ENCODE results near the gene SEC22A.

The SEC22A gene

DNA sequence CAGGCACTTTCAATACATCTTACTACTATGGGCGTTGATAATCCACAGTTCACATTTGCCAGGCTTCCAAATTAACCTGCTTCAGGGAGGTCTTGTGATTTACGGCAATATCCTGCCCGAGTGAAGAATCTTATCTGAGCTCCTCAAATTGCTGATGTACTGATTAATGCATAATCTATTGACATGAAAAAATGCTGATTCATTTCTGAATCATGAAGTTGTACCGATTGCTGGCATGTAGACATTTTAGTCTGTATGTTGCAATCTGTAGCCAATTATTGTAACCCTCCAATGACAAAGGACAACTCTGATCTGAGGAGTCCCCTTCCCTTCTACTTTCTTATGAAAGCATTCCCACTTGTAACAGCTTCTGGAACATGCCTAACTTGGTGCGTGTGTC is 97.2 kb downstream of the SEC22A start:
- H3K27me3 ChIP-seq (replicated peaks; ENCODE audit: control insufficient read depth, insufficient read depth, low read length) = peaks cover 23% of the 10 kb centered on the region

DNA sequence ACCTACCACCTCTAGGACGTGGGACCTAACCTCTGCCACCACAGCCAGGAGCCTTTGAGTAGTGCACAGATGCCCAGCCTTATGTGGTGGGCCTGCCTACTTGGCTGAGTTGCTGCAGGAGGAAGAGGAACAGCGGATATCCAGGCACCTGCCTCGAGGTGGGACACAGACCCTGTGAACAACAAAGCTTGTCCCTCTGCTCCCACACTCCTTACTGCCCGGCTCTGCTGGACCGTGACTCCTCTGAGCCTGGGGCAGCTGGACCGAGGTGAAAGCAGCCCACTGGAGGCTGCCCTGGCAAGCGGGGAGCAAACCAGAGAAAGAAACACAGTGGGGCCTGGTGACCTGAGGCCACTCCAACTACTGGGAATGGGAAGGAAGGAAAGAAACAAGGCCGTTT is 97.8 kb downstream of the SEC22A start:
- Histone ChIP-seq H3K36me3 (ENCODE audit: control insufficient read depth, insufficient read depth, low read length, severe bottlenecking) (no peaks in the 10 kb centered on the region), H3K4me3 (ENCODE audit: low read length) (no peak overlapping the region), H3K9ac (ENCODE audit: low read length) (no peak overlapping the region), H3K4me1 (ENCODE audit: control insufficient read depth, insufficient read depth, low read length) (peaks cover 9% of the 10 kb centered on the region), H3K9me3 (ENCODE audit: control insufficient read depth, low read length) (no peaks in the 10 kb centered on the region), H3K27me3 (replicated peaks; ENCODE audit: control insufficient read depth, insufficient read depth, low read length) (peaks cover 16% of the 10 kb centered on the region)
- DNase-seq (ENCODE audit: low read depth) = no peak

More for the DNA sequence above, 97.2 kb downstream of the SEC22A start:
- H3K9me3 ChIP-seq (ENCODE audit: control insufficient read depth, low read length) = peaks cover 5% of the 10 kb centered on the region
- H3K9ac ChIP-seq (ENCODE audit: low read length) = no peak overlapping the region
- peaks cover 9% of the 10 kb centered on the region for H3K4me1 ChIP-seq (ENCODE audit: control insufficient read depth, insufficient read depth, low read length)
- peak; percentile 43 for DNase-seq (ENCODE audit: low read depth)
- no peaks in the 10 kb centered on the region for H3K36me3 ChIP-seq (ENCODE audit: control insufficient read depth, insufficient read depth, low read length, severe bottlenecking)
- no peak overlapping the region for H3K4me3 ChIP-seq (ENCODE audit: low read length)

DNA sequence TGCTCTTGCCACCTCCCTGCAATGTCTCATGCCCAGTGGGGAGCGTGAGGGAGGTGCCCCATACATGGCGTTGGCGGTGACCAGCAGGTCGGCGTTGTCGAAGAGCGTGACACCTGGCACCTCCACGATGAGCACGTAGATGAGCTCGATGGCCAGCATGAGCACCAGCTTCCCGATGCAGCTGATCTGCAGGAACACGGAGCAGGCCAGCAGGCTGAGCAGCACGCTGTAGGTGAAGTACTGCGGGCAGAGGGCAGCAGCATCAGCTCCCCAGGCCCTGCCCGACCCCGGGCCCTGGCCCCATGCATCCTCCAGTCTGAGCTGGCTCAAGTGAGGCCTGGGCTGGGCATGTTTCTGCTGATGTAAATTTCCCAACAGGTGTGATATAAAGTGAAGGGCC is 98.3 kb downstream of the SEC22A start:
- no peaks in the 10 kb centered on the region for H3K36me3 ChIP-seq (ENCODE audit: control insufficient read depth, insufficient read depth, low read length, severe bottlenecking)
- peaks cover 13% of the 10 kb centered on the region for H3K27me3 ChIP-seq (replicated peaks; ENCODE audit: control insufficient read depth, insufficient read depth, low read length)
- peaks cover under 1% of the 10 kb centered on the region for H3K9me3 ChIP-seq (ENCODE audit: control insufficient read depth, low read length)
- H3K4me3 ChIP-seq (ENCODE audit: low read length) = no peak overlapping the region
- peaks cover 9% of the 10 kb centered on the region for H3K4me1 ChIP-seq (ENCODE audit: control insufficient read depth, insufficient read depth, low read length)
- no peak for DNase-seq (ENCODE audit: low read depth)
- H3K9ac ChIP-seq (ENCODE audit: low read length) = no peak overlapping the region

DNA sequence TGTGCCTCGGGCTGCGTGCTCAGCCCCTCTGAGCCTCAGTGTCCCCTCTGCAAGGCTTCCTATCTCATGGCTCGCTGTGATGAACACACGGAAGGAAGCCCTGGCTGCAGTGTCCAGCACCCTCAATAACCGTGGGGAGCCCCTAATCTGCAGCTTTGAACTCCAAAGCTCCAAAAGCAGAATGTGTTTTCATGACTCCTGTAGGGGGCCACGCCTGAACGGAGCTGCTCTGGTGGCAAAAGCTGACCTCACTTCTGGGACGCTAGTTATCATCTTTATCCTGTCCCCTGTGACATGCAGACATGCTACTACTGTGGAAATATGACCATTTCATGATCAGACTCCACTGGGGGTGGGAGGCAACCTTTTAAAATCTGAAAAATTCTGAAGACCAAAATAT is 98.8 kb downstream of the SEC22A start:
- DNase-seq (ENCODE audit: low read depth) = no peak
- Histone ChIP-seq H3K27me3 (replicated peaks; ENCODE audit: control insufficient read depth, insufficient read depth, low read length) (peaks cover 9% of the 10 kb centered on the region), H3K9me3 (ENCODE audit: control insufficient read depth, low read length) (peaks cover 6% of the 10 kb centered on the region), H3K36me3 (ENCODE audit: control insufficient read depth, insufficient read depth, low read length, severe bottlenecking) (no peaks in the 10 kb centered on the region), H3K4me1 (ENCODE audit: control insufficient read depth, insufficient read depth, low read length) (peaks cover 11% of the 10 kb centered on the region), H3K4me3 (ENCODE audit: low read length) (no peak overlapping the region), H3K9ac (ENCODE audit: low read length) (no peak overlapping the region)

DNA sequence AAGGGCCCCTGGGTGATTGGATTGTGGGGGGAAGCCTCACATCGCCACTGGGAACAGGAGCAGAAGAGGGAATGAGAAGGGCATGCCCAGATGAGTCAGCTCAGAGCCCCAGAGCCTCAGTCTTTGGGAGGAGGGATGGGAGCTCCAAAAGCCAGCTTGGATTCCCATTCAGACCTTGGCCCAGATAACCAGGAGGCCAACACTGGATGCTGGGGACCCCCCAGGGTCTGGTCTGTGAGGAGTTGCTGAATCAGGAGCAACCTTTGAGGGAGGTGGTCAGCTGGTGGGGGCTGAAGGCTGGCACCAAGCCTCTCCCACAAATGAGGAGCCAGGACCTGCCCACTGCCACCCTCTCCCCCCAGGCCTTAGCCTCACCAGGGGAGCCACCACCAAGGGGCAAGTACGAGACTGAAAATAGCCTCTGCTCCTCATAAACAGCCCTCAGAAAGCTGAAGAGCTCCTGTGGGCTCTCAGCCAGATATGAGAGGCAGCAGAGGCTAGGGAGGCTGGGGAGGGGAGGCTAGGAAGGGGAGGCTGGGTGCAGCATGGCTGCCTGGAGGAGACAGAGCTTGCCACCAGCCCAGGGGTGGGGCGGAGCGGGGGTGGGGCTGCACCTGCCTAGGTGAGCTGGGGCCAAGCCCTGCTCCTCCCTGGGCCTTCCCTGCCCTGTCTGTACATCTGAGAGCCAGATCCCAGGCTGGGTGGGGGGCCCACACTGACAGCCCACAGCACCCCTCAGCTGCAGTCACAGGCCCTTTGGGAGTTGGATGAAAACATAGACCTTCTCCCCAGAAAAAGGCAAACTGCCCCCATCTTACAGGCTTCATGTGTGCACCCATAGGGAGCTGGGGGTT is 99.8 kb downstream of the SEC22A start:
- peaks cover 6% of the 10 kb centered on the region for H3K9me3 ChIP-seq (ENCODE audit: control insufficient read depth, low read length)
- peak; percentile 5 for DNase-seq (ENCODE audit: low read depth)
- H3K27me3 ChIP-seq (replicated peaks; ENCODE audit: control insufficient read depth, insufficient read depth, low read length) = peaks cover 4% of the 10 kb centered on the region
- H3K4me1 ChIP-seq (ENCODE audit: control insufficient read depth, insufficient read depth, low read length) = peaks cover 11% of the 10 kb centered on the region
- no peak overlapping the region for H3K9ac ChIP-seq (ENCODE audit: low read length)
- H3K4me3 ChIP-seq (ENCODE audit: low read length) = no peak overlapping the region
- H3K36me3 ChIP-seq (ENCODE audit: control insufficient read depth, insufficient read depth, low read length, severe bottlenecking) = no peaks in the 10 kb centered on the region

DNA sequence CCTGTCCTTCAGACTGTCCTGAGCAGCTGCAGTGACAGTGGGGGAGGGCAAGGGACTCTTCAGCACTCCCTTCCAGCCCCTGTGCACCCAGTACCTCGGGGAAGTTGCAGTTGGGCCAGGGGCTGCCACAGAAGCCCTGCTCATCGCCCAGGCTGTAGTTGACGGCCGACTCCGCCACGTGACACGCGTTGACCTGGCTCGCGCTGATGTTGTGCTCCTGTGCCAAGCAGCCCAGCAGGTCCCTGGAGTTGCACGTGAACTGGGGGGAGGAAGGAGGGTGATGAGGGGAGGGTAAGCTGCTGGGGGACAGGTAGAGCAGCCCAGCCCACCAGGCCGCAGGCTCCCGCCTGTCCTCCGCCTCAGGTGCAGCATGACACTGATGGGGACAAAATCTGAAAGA is 101.2 kb downstream of the SEC22A start:
- H3K9me3 ChIP-seq (ENCODE audit: control insufficient read depth, low read length) = peaks cover 6% of the 10 kb centered on the region
- no peak overlapping the region for H3K4me3 ChIP-seq (ENCODE audit: low read length)
- DNase-seq (ENCODE audit: low read depth) = no peak
- H3K36me3 ChIP-seq (ENCODE audit: control insufficient read depth, insufficient read depth, low read length, severe bottlenecking) = no peaks in the 10 kb centered on the region
- H3K27me3 ChIP-seq (replicated peaks; ENCODE audit: control insufficient read depth, insufficient read depth, low read length) = peaks cover 4% of the 10 kb centered on the region
- peaks cover 11% of the 10 kb centered on the region for H3K4me1 ChIP-seq (ENCODE audit: control insufficient read depth, insufficient read depth, low read length)
- H3K9ac ChIP-seq (ENCODE audit: low read length) = no peak overlapping the region

DNA sequence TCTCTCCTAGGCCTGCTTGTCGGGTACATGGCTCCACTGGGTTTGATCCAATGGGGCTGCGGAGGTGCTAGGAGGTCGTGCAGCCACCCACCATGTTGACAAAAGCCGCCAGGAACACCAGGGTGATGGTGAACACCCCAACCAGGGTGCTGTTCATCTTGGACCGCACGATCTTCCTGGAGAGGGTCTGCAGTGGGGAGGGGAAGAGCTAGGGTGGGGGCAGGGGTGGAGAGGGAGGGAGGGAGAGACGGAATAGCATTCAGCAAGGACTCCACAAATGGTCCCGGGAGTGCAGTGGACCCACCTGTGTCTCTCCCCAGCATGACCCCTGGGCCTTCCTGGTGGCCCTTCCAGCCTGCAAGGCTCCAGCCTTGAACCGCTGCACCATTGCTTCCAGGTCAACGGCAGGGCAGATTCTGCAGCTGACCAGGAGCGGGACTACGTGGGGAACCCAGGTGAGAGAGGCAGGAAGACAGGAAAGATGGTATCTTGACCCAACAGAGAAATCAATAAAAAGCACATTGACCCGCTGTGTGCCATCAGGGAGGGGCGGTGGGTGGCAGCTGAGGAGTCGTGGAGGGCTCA is 102.3 kb downstream of the SEC22A start:
- DNase-seq (ENCODE audit: low read depth) = no peak
- Histone ChIP-seq H3K4me3 (ENCODE audit: low read length) (no peak overlapping the region), H3K9me3 (ENCODE audit: control insufficient read depth, low read length) (peaks cover 6% of the 10 kb centered on the region), H3K36me3 (ENCODE audit: control insufficient read depth, insufficient read depth, low read length, severe bottlenecking) (no peaks in the 10 kb centered on the region), H3K9ac (ENCODE audit: low read length) (no peak overlapping the region), H3K4me1 (ENCODE audit: control insufficient read depth, insufficient read depth, low read length) (peaks cover 5% of the 10 kb centered on the region), H3K27me3 (replicated peaks; ENCODE audit: control insufficient read depth, insufficient read depth, low read length) (peaks cover 8% of the 10 kb centered on the region)

DNA sequence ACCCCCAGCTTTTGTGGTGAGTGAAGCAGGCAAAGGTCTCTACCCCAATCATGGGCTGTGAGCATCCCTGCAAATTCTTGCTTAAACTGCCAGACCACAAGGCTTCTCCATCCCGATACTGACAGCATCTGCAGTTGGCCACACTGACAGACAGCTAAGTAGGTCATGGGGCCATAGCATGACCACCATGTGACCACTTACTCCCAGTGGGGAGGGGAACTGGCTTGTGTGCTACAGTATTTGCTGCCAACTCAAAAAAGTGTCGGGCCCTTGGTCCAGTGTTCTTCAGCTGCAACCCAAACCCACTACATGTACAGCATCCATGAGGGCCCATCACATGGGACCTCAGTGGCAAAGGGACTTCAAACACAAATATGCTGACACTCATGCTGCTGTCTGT is 103.4 kb downstream of the SEC22A start:
- H3K4me1 ChIP-seq (ENCODE audit: control insufficient read depth, insufficient read depth, low read length) = peaks cover 2% of the 10 kb centered on the region
- H3K9ac ChIP-seq (ENCODE audit: low read length) = no peak overlapping the region
- DNase-seq (ENCODE audit: low read depth) = no peak
- H3K4me3 ChIP-seq (ENCODE audit: low read length) = no peak overlapping the region
- no peaks in the 10 kb centered on the region for H3K36me3 ChIP-seq (ENCODE audit: control insufficient read depth, insufficient read depth, low read length, severe bottlenecking)
- peaks cover 19% of the 10 kb centered on the region for H3K27me3 ChIP-seq (replicated peaks; ENCODE audit: control insufficient read depth, insufficient read depth, low read length)
- peaks cover 6% of the 10 kb centered on the region for H3K9me3 ChIP-seq (ENCODE audit: control insufficient read depth, low read length)

DNA sequence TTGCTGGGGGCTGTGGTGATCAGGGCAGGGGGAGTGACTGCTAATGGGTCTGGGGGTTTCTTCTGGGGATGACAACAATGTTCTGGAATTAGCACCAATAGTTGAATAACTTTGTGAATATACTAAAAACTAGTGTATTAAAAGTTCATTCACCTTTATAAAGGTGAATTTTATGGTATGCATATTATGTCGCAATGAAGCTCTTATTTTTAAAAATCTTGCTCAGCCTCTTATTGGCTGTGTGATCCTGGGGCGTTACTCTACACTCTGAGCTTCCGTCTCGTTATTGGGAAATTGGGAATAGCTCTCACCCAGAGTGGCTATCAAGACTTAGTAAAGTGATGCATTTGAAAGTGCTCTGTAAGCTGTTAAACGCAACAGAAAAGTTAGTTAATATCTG is 105.3 kb downstream of the SEC22A start:
- Histone ChIP-seq H3K9me3 (ENCODE audit: control insufficient read depth, low read length) (peaks cover 6% of the 10 kb centered on the region), H3K27me3 (replicated peaks; ENCODE audit: control insufficient read depth, insufficient read depth, low read length) (peaks cover 30% of the 10 kb centered on the region), H3K36me3 (ENCODE audit: control insufficient read depth, insufficient read depth, low read length, severe bottlenecking) (no peaks in the 10 kb centered on the region), H3K9ac (ENCODE audit: low read length) (no peak overlapping the region), H3K4me1 (ENCODE audit: control insufficient read depth, insufficient read depth, low read length) (peaks cover 2% of the 10 kb centered on the region), H3K4me3 (ENCODE audit: low read length) (no peak overlapping the region)
- DNase-seq (ENCODE audit: low read depth) = no peak

DNA sequence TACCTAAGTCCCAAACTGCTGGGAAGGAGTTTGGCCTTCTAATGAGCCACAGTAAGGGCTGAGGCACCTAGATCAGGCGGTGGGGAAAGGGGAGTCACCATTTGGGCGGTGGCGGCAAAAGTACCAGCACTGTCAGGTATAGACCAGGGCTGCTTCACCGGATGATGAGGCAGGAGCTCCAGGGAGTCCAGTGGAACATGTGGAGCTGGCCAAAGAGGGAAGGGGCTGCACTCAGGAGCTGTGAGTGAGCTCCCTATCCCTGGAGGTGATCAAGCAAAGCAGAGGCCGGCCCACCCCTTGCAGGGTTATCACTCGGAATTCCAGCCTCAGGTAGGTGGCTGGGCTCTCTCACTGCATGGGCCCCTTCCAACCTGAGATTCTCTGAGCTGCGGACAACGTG is 108.4 kb downstream of the SEC22A start:
- no peak overlapping the region for H3K9ac ChIP-seq (ENCODE audit: low read length)
- H3K27me3 ChIP-seq (replicated peaks; ENCODE audit: control insufficient read depth, insufficient read depth, low read length) = peaks cover 53% of the 10 kb centered on the region
- H3K9me3 ChIP-seq (ENCODE audit: control insufficient read depth, low read length) = peaks cover 4% of the 10 kb centered on the region
- peaks cover 1% of the 10 kb centered on the region for H3K4me1 ChIP-seq (ENCODE audit: control insufficient read depth, insufficient read depth, low read length)
- DNase-seq (ENCODE audit: low read depth) = no peak
- no peak overlapping the region for H3K4me3 ChIP-seq (ENCODE audit: low read length)
- no peaks in the 10 kb centered on the region for H3K36me3 ChIP-seq (ENCODE audit: control insufficient read depth, insufficient read depth, low read length, severe bottlenecking)

DNA sequence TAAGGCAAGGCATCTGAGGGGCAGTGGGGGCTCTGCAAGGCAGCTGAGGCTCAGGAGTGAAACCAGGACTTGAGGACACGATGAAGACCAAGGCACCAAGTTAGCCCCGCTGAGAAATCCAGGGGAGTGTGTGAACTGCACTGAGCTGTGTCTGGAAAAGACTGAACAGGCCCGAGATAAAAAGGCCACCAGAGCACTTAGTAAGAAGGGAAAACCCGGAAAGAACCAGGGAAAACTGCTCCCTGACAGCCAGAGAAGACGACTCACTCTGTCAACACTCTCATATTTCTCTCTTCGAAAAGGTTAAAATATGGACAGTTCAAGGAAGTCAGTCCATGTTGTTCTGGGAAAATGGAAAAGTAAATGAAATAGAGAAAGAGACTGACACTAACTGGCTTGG is 109.0 kb downstream of the SEC22A start:
- DNase-seq (ENCODE audit: low read depth) = peak; percentile 15
- Histone ChIP-seq H3K27me3 (replicated peaks; ENCODE audit: control insufficient read depth, insufficient read depth, low read length) (peaks cover 58% of the 10 kb centered on the region), H3K4me1 (ENCODE audit: control insufficient read depth, insufficient read depth, low read length) (no peaks in the 10 kb centered on the region)

More for the DNA sequence above, 109.0 kb downstream of the SEC22A start:
- no peaks in the 10 kb centered on the region for H3K9me3 ChIP-seq (ENCODE audit: control insufficient read depth, low read length)
- no peak overlapping the region for H3K9ac ChIP-seq (ENCODE audit: low read length)
- H3K4me3 ChIP-seq (ENCODE audit: low read length) = no peak overlapping the region
- H3K36me3 ChIP-seq (ENCODE audit: control insufficient read depth, insufficient read depth, low read length, severe bottlenecking) = no peaks in the 10 kb centered on the region

Data from adipocyte (in vitro differentiated cells).